ENCODE results near the gene ZBTB47.

The ZBTB47 gene

GRCh38 chr3:42707620-42708355, 54.3 kb downstream of the ZBTB47 start:
- H3K4me1 ChIP-seq (ENCODE audit: control insufficient read depth, insufficient read depth, low read length, poor library complexity, severe bottlenecking) = no peaks in the 10 kb centered on the region
- H3K27ac ChIP-seq (ENCODE audit: low read depth, low read length, severe bottlenecking) = no peak overlapping the region
- no peaks in the 10 kb centered on the region for H3K36me3 ChIP-seq (ENCODE audit: control insufficient read depth, insufficient read depth, low read length)
- no peak overlapping the region for H3K4me3 ChIP-seq (ENCODE audit: extremely low read depth, insufficient read depth, low read length, poor library complexity, severe bottlenecking)
- H3K9me3 ChIP-seq (ENCODE audit: control insufficient read depth, low read length) = no peaks in the 10 kb centered on the region
- WGBS, 2 experiments (ENCODE audit: insufficient coverage in 2 of 2) = 90 to 91% methylated on average over 5 to 6 of the region's 8 CpGs

- no peak overlapping the region for H3K27ac ChIP-seq (ENCODE audit: low read depth, low read length, severe bottlenecking)
- 85 to 94% methylated on average over 9 to 10 of the region's 10 CpGs for WGBS, 2 experiments (ENCODE audit: insufficient coverage in 2 of 2)
- H3K36me3 ChIP-seq (ENCODE audit: control insufficient read depth, insufficient read depth, low read length) = no peaks in the 10 kb centered on the region
- H3K4me1 ChIP-seq (ENCODE audit: control insufficient read depth, insufficient read depth, low read length, poor library complexity, severe bottlenecking) = no peaks in the 10 kb centered on the region
- no peak overlapping the region for H3K4me3 ChIP-seq (ENCODE audit: extremely low read depth, insufficient read depth, low read length, poor library complexity, severe bottlenecking)
- no peaks in the 10 kb centered on the region for H3K9me3 ChIP-seq (ENCODE audit: control insufficient read depth, low read length)
Measured at GRCh38 chr3:42708611-42709151, 55.2 kb downstream of the ZBTB47 start.

GRCh38 chr3:42709621-42710020, 56.1 kb downstream of the ZBTB47 start:
- Histone ChIP-seq H3K9me3 (ENCODE audit: control insufficient read depth, low read length) (no peaks in the 10 kb centered on the region), H3K36me3 (ENCODE audit: control insufficient read depth, insufficient read depth, low read length) (no peaks in the 10 kb centered on the region), H3K27ac (ENCODE audit: low read depth, low read length, severe bottlenecking) (no peak overlapping the region), H3K4me3 (ENCODE audit: extremely low read depth, insufficient read depth, low read length, poor library complexity, severe bottlenecking) (no peak overlapping the region), H3K4me1 (ENCODE audit: control insufficient read depth, insufficient read depth, low read length, poor library complexity, severe bottlenecking) (no peaks in the 10 kb centered on the region)
- 90 to 93% methylated on average over 5 to 7 of the region's 10 CpGs for WGBS, 2 experiments (ENCODE audit: insufficient coverage in 2 of 2)

- 69 to 87% methylated on average over 4 to 5 of the region's 7 CpGs for WGBS, 2 experiments (ENCODE audit: insufficient coverage in 2 of 2)
- Histone ChIP-seq H3K4me3 (ENCODE audit: extremely low read depth, insufficient read depth, low read length, poor library complexity, severe bottlenecking) (no peak overlapping the region), H3K9me3 (ENCODE audit: control insufficient read depth, low read length) (no peaks in the 10 kb centered on the region), H3K36me3 (ENCODE audit: control insufficient read depth, insufficient read depth, low read length) (no peaks in the 10 kb centered on the region), H3K4me1 (ENCODE audit: control insufficient read depth, insufficient read depth, low read length, poor library complexity, severe bottlenecking) (no peaks in the 10 kb centered on the region), H3K27ac (ENCODE audit: low read depth, low read length, severe bottlenecking) (no peak overlapping the region)
Measured at GRCh38 chr3:42710323-42711021, 57.0 kb downstream of the ZBTB47 start.

- 77 to 81% methylated on average over 3 to 5 of the region's 6 CpGs for WGBS, 2 experiments (ENCODE audit: insufficient coverage in 2 of 2)
- H3K9me3 ChIP-seq (ENCODE audit: control insufficient read depth, low read length) = no peaks in the 10 kb centered on the region
- no peak overlapping the region for H3K27ac ChIP-seq (ENCODE audit: low read depth, low read length, severe bottlenecking)
- no peaks in the 10 kb centered on the region for H3K4me1 ChIP-seq (ENCODE audit: control insufficient read depth, insufficient read depth, low read length, poor library complexity, severe bottlenecking)
- no peaks in the 10 kb centered on the region for H3K36me3 ChIP-seq (ENCODE audit: control insufficient read depth, insufficient read depth, low read length)
- no peak overlapping the region for H3K4me3 ChIP-seq (ENCODE audit: extremely low read depth, insufficient read depth, low read length, poor library complexity, severe bottlenecking)
Measured at GRCh38 chr3:42711491-42712343, 58.2 kb downstream of the ZBTB47 start.

- Histone ChIP-seq H3K9me3 (ENCODE audit: control insufficient read depth, low read length) (no peaks in the 10 kb centered on the region), H3K4me1 (ENCODE audit: control insufficient read depth, insufficient read depth, low read length, poor library complexity, severe bottlenecking) (no peaks in the 10 kb centered on the region), H3K27ac (ENCODE audit: low read depth, low read length, severe bottlenecking) (no peak overlapping the region), H3K36me3 (ENCODE audit: control insufficient read depth, insufficient read depth, low read length) (no peaks in the 10 kb centered on the region), H3K4me3 (ENCODE audit: extremely low read depth, insufficient read depth, low read length, poor library complexity, severe bottlenecking) (no peak overlapping the region)
- WGBS, 2 experiments (ENCODE audit: insufficient coverage in 2 of 2) = 72 to 91% methylated on average over 3 to 4 of the region's 4 CpGs
Measured at GRCh38 chr3:42712344-42712648, 58.8 kb downstream of the ZBTB47 start.

GRCh38 chr3:42712688-42713372, 59.3 kb downstream of the ZBTB47 start:
- WGBS, 2 experiments (ENCODE audit: insufficient coverage in 2 of 2) = 87 to 93% methylated on average over 3 to 5 of the region's 5 CpGs
- H3K36me3 ChIP-seq (ENCODE audit: control insufficient read depth, insufficient read depth, low read length) = no peaks in the 10 kb centered on the region
- no peak overlapping the region for H3K27ac ChIP-seq (ENCODE audit: low read depth, low read length, severe bottlenecking)
- no peaks in the 10 kb centered on the region for H3K9me3 ChIP-seq (ENCODE audit: control insufficient read depth, low read length)
- H3K4me3 ChIP-seq (ENCODE audit: extremely low read depth, insufficient read depth, low read length, poor library complexity, severe bottlenecking) = no peak overlapping the region
- H3K4me1 ChIP-seq (ENCODE audit: control insufficient read depth, insufficient read depth, low read length, poor library complexity, severe bottlenecking) = no peaks in the 10 kb centered on the region

- Histone ChIP-seq H3K9me3 (ENCODE audit: control insufficient read depth, low read length) (no peaks in the 10 kb centered on the region), H3K4me1 (ENCODE audit: control insufficient read depth, insufficient read depth, low read length, poor library complexity, severe bottlenecking) (no peaks in the 10 kb centered on the region), H3K27ac (ENCODE audit: low read depth, low read length, severe bottlenecking) (no peak overlapping the region), H3K36me3 (ENCODE audit: control insufficient read depth, insufficient read depth, low read length) (no peaks in the 10 kb centered on the region), H3K4me3 (ENCODE audit: extremely low read depth, insufficient read depth, low read length, poor library complexity, severe bottlenecking) (no peak overlapping the region)
- 75 to 84% methylated on average over 1 to 2 of the region's 2 CpGs for WGBS, 2 experiments (ENCODE audit: insufficient coverage in 2 of 2)
Measured at GRCh38 chr3:42713747-42714146, 60.2 kb downstream of the ZBTB47 start.

GRCh38 chr3:42714171-42714852, 60.8 kb downstream of the ZBTB47 start:
- Histone ChIP-seq H3K27ac (ENCODE audit: low read depth, low read length, severe bottlenecking) (no peak overlapping the region), H3K9me3 (ENCODE audit: control insufficient read depth, low read length) (no peaks in the 10 kb centered on the region), H3K36me3 (ENCODE audit: control insufficient read depth, insufficient read depth, low read length) (no peaks in the 10 kb centered on the region), H3K4me3 (ENCODE audit: extremely low read depth, insufficient read depth, low read length, poor library complexity, severe bottlenecking) (no peak overlapping the region), H3K4me1 (ENCODE audit: control insufficient read depth, insufficient read depth, low read length, poor library complexity, severe bottlenecking) (no peaks in the 10 kb centered on the region)
- 77 to 90% methylated on average over 3 of the region's 4 CpGs for WGBS, 2 experiments (ENCODE audit: insufficient coverage in 2 of 2)
